ENCODE data around the gene PRDM9.
"Not testable (repeated sequence)": the region's sequence is repeated elsewhere in the genome, so short reads cannot be mapped to it uniquely, and the experiment has no call there.

The PRDM9 gene

GRCh38 chr5:23507278-23507685 lies at the start of gene PRDM9:
TSS of gene PRDM9 (plus strand) at chr5:23507609. CDS start at chr5:23509034, 1,425 bp downstream.
- H3K9me3 Mint-ChIP-seq: peaks cover 24% of the 10 kb centered on the region
- no peak for DNase-seq (ENCODE audit: low spot score in 2 of 2)
- H3K4me3 Mint-ChIP-seq: no peak within 1 kb of the TSS
- H3K36me3 Mint-ChIP-seq (ENCODE audit: insufficient read depth): peaks cover 1% of the 10 kb centered on the region
- H3K27ac Mint-ChIP-seq (ENCODE audit: low read depth): no peak within 1 kb of the TSS
- H3K4me1 Mint-ChIP-seq: no peaks in the 10 kb centered on the region
- ATAC-seq (replicated peaks; ENCODE audit: extremely low read depth, poor library complexity, severe bottlenecking): no peak
- H3K27me3 Mint-ChIP-seq: no peaks in the 10 kb centered on the region

- ATAC-seq (replicated peaks; ENCODE audit: extremely low read depth, poor library complexity, severe bottlenecking) (no peak), DNase-seq (ENCODE audit: low spot score in 2 of 2) (no peak)
- Mint-ChIP-seq H3K9me3 (peaks cover 18% of the 10 kb centered on the region), H3K27me3 (no peaks in the 10 kb centered on the region), H3K27ac (ENCODE audit: low read depth) (no peak overlapping the region), H3K36me3 (ENCODE audit: insufficient read depth) (no peaks in the 10 kb centered on the region), H3K4me1 (no peaks in the 10 kb centered on the region), H3K4me3 (no peak overlapping the region)
Observed at GRCh38 chr5:23457780-23458179, 49.6 kb upstream of the PRDM9 start.

- no peak overlapping the region for H3K4me3 Mint-ChIP-seq
- ATAC-seq (replicated peaks; ENCODE audit: extremely low read depth, poor library complexity, severe bottlenecking): no peak
Observed at GRCh38 chr5:23459214-23459613, 48.2 kb upstream of the PRDM9 start.

GRCh38 chr5:23461576-23461975 lies 45.8 kb upstream of the PRDM9 start:
- DNase-seq (ENCODE audit: low spot score in 2 of 2) (no peak), ATAC-seq (replicated peaks; ENCODE audit: extremely low read depth, poor library complexity, severe bottlenecking) (no peak)
- H3K27me3 Mint-ChIP-seq: no peaks in the 10 kb centered on the region
- no peak overlapping the region for H3K27ac Mint-ChIP-seq (ENCODE audit: low read depth)
- peaks cover 16% of the 10 kb centered on the region for H3K9me3 Mint-ChIP-seq
- H3K4me1 Mint-ChIP-seq: no peaks in the 10 kb centered on the region
- no peak overlapping the region for H3K4me3 Mint-ChIP-seq
- H3K36me3 Mint-ChIP-seq (ENCODE audit: insufficient read depth): no peaks in the 10 kb centered on the region

More at GRCh38 chr5:23459214-23459613, 48.2 kb upstream of the PRDM9 start:
- Mint-ChIP-seq H3K4me1 (no peaks in the 10 kb centered on the region), H3K9me3 (peaks cover 20% of the 10 kb centered on the region), H3K27ac (ENCODE audit: low read depth) (no peak overlapping the region), H3K36me3 (ENCODE audit: insufficient read depth) (no peaks in the 10 kb centered on the region), H3K27me3 (no peaks in the 10 kb centered on the region)
- DNase-seq (ENCODE audit: low spot score in 2 of 2): no peak

GRCh38 chr5:23466401-23466912 lies 41.0 kb upstream of the PRDM9 start:
- ATAC-seq (replicated peaks; ENCODE audit: extremely low read depth, poor library complexity, severe bottlenecking): no peak
- Mint-ChIP-seq H3K27me3 (no peaks in the 10 kb centered on the region), H3K27ac (ENCODE audit: low read depth) (no peak overlapping the region), H3K4me3 (no peak overlapping the region), H3K9me3 (peaks cover 27% of the 10 kb centered on the region), H3K36me3 (ENCODE audit: insufficient read depth) (no peaks in the 10 kb centered on the region), H3K4me1 (no peaks in the 10 kb centered on the region)
- no peak for DNase-seq (ENCODE audit: low spot score in 2 of 2)

- H3K9me3 Mint-ChIP-seq: peaks cover 18% of the 10 kb centered on the region
- no peak for DNase-seq (ENCODE audit: low spot score in 2 of 2)
- no peak overlapping the region for H3K4me3 Mint-ChIP-seq
- H3K27ac Mint-ChIP-seq (ENCODE audit: low read depth): no peak overlapping the region
- ATAC-seq (replicated peaks; ENCODE audit: extremely low read depth, poor library complexity, severe bottlenecking): no peak
- no peaks in the 10 kb centered on the region for H3K27me3 Mint-ChIP-seq
- no peaks in the 10 kb centered on the region for H3K36me3 Mint-ChIP-seq (ENCODE audit: insufficient read depth)
- no peaks in the 10 kb centered on the region for H3K4me1 Mint-ChIP-seq
Observed at GRCh38 chr5:23468658-23469057, 38.8 kb upstream of the PRDM9 start.

- Mint-ChIP-seq H3K4me3 (no peak overlapping the region), H3K27me3 (no peaks in the 10 kb centered on the region)
- no peak for ATAC-seq (replicated peaks; ENCODE audit: extremely low read depth, poor library complexity, severe bottlenecking)
Observed at GRCh38 chr5:23473915-23474314, 33.5 kb upstream of the PRDM9 start.

GRCh38 chr5:23474315-23474714 lies 33.1 kb upstream of the PRDM9 start:
- DNase-seq (ENCODE audit: low spot score in 2 of 2) (no peak), ATAC-seq (replicated peaks; ENCODE audit: extremely low read depth, poor library complexity, severe bottlenecking) (no peak)
- H3K4me3 Mint-ChIP-seq: no peak overlapping the region
- H3K4me1 Mint-ChIP-seq: no peaks in the 10 kb centered on the region
- no peak overlapping the region for H3K27ac Mint-ChIP-seq (ENCODE audit: low read depth)
- H3K27me3 Mint-ChIP-seq: no peaks in the 10 kb centered on the region
- H3K36me3 Mint-ChIP-seq (ENCODE audit: insufficient read depth): no peaks in the 10 kb centered on the region
- peaks cover 8% of the 10 kb centered on the region for H3K9me3 Mint-ChIP-seq

More at GRCh38 chr5:23473915-23474314, 33.5 kb upstream of the PRDM9 start:
- H3K27ac Mint-ChIP-seq (ENCODE audit: low read depth): no peak overlapping the region
- no peaks in the 10 kb centered on the region for H3K4me1 Mint-ChIP-seq
- H3K9me3 Mint-ChIP-seq: peaks cover 7% of the 10 kb centered on the region
- no peak for DNase-seq (ENCODE audit: low spot score in 2 of 2)
- no peaks in the 10 kb centered on the region for H3K36me3 Mint-ChIP-seq (ENCODE audit: insufficient read depth)

GRCh38 chr5:23476580-23476979 lies 30.8 kb upstream of the PRDM9 start:
- DNase-seq (ENCODE audit: low spot score in 2 of 2): no peak
- no peak overlapping the region for H3K27ac Mint-ChIP-seq (ENCODE audit: low read depth)
- no peaks in the 10 kb centered on the region for H3K27me3 Mint-ChIP-seq
- ATAC-seq (replicated peaks; ENCODE audit: extremely low read depth, poor library complexity, severe bottlenecking): no peak
- peaks cover 6% of the 10 kb centered on the region for H3K9me3 Mint-ChIP-seq
- H3K4me3 Mint-ChIP-seq: no peak overlapping the region
- no peaks in the 10 kb centered on the region for H3K4me1 Mint-ChIP-seq
- no peaks in the 10 kb centered on the region for H3K36me3 Mint-ChIP-seq (ENCODE audit: insufficient read depth)

GRCh38 chr5:23482642-23483041 lies 24.8 kb upstream of the PRDM9 start:
- Mint-ChIP-seq H3K9me3 (peaks cover 23% of the 10 kb centered on the region), H3K36me3 (ENCODE audit: insufficient read depth) (no peaks in the 10 kb centered on the region), H3K27ac (ENCODE audit: low read depth) (no peak overlapping the region), H3K27me3 (no peaks in the 10 kb centered on the region), H3K4me3 (no peak overlapping the region), H3K4me1 (no peaks in the 10 kb centered on the region)
- DNase-seq (ENCODE audit: low spot score in 2 of 2) (no peak), ATAC-seq (replicated peaks; ENCODE audit: extremely low read depth, poor library complexity, severe bottlenecking) (no peak)

- Mint-ChIP-seq H3K9me3 (peaks cover 23% of the 10 kb centered on the region), H3K27me3 (no peaks in the 10 kb centered on the region), H3K36me3 (ENCODE audit: insufficient read depth) (no peaks in the 10 kb centered on the region), H3K4me1 (no peaks in the 10 kb centered on the region), H3K27ac (ENCODE audit: low read depth) (no peak overlapping the region), H3K4me3 (no peak overlapping the region)
- ATAC-seq (replicated peaks; ENCODE audit: extremely low read depth, poor library complexity, severe bottlenecking) (no peak), DNase-seq (ENCODE audit: low spot score in 2 of 2) (no peak)
Observed at GRCh38 chr5:23483090-23483489, 24.3 kb upstream of the PRDM9 start.

- DNase-seq (ENCODE audit: low spot score in 2 of 2) (no peak), ATAC-seq (replicated peaks; ENCODE audit: extremely low read depth, poor library complexity, severe bottlenecking) (no peak)
- no peaks in the 10 kb centered on the region for H3K4me1 Mint-ChIP-seq
- no peak overlapping the region for H3K4me3 Mint-ChIP-seq
- H3K9me3 Mint-ChIP-seq: peaks cover 23% of the 10 kb centered on the region
- H3K36me3 Mint-ChIP-seq (ENCODE audit: insufficient read depth): no peaks in the 10 kb centered on the region
- no peaks in the 10 kb centered on the region for H3K27me3 Mint-ChIP-seq
- H3K27ac Mint-ChIP-seq (ENCODE audit: low read depth): no peak overlapping the region
Observed at GRCh38 chr5:23484096-23484495, 23.3 kb upstream of the PRDM9 start.

GRCh38 chr5:23486227-23486626 lies 21.2 kb upstream of the PRDM9 start:
- not testable (repeated sequence) for H3K4me1 Mint-ChIP-seq; H3K27ac Mint-ChIP-seq (ENCODE audit: low read depth); H3K36me3 Mint-ChIP-seq (ENCODE audit: insufficient read depth); ATAC-seq (replicated peaks; ENCODE audit: extremely low read depth, poor library complexity, severe bottlenecking); H3K27me3 Mint-ChIP-seq; DNase-seq (ENCODE audit: low spot score in 2 of 2); H3K4me3 Mint-ChIP-seq
- H3K9me3 Mint-ChIP-seq: peaks cover 27% of the 10 kb centered on the region

GRCh38 chr5:23490993-23491392 lies 16.4 kb upstream of the PRDM9 start:
- no peak overlapping the region for H3K27ac Mint-ChIP-seq (ENCODE audit: low read depth)
- no peaks in the 10 kb centered on the region for H3K4me1 Mint-ChIP-seq
- no peaks in the 10 kb centered on the region for H3K27me3 Mint-ChIP-seq
- no peaks in the 10 kb centered on the region for H3K36me3 Mint-ChIP-seq (ENCODE audit: insufficient read depth)
- no peak overlapping the region for H3K4me3 Mint-ChIP-seq
- DNase-seq (ENCODE audit: low spot score in 2 of 2) (no peak), ATAC-seq (replicated peaks; ENCODE audit: extremely low read depth, poor library complexity, severe bottlenecking) (no peak)
- peaks cover 20% of the 10 kb centered on the region for H3K9me3 Mint-ChIP-seq
